GM18498 (cell line): ENCODE results near the gene ABR.
A peak's percentile ranks its signal among the peaks of the same experiment; 100 is the strongest.
"Not testable (repeated sequence)": the region's sequence is repeated elsewhere in the genome, so short reads cannot be mapped to it uniquely, and the experiment has no call there.

Experiments
- ATAC-seq: cut with Tn5 transposase; IDR thresholded peaks from one replicate; pipeline ENCODE4 v1.9.1; 2021; ENCODE audit warnings: mild to moderate bottlenecking, moderate library complexity; ENCODE audit not compliant: unreplicated experiment

Gene ABR

GRCh38 chr17:1123393-1123831 is 56.4 kb downstream of the ABR start:
- ATAC-seq = no peak

GRCh38 chr17:1122533-1123392 is 57.0 kb downstream of the ABR start:
- ATAC-seq = peak; percentile 58

- ATAC-seq = not testable (repeated sequence)
Measured at GRCh38 chr17:1121442-1121817, 58.4 kb downstream of the ABR start.

DNA sequence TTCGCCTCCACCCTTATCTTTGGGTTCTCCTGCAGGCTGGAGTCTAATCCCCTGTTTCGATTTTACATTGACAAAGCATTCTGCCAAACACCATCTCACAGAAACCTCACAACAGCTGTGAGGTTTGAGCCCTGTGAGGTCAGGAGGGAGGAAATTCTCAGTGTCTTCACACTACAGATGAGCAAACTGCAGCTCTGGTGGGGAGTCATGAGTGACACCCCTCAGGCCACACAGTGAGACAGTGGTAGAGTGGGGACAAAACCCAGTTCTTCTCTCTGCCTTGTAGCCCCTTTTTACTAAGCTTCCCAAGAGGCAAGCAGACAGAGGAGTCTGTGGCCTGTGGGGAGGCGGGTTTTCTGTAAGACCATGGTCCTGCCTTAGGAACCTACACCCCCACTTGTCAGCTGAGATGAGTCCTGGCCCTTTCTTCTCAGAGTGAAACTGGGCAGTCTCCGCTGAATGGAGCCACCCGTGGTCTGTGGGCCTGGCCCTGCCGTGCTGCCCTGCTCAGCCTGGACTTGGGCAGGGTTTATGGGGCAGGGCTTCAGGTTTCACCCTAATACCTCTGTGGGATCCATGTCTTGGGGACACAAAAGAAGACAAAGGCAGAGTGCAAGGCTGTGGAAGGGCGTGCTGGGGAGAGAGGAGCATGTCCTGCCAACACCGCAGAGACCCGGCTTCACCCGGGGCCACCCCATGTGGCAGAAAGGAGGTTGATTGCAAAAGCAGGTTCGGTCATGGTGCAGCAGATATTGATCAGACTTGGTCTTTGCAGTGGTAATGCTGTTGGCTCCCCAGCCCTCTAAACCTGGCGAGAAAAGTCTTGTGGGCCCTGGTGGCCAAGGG is 59.0 kb downstream of the ABR start:
- ATAC-seq = no peak

GRCh38 chr17:1119924-1120323 is 59.9 kb downstream of the ABR start:
- ATAC-seq = no peak

DNA sequence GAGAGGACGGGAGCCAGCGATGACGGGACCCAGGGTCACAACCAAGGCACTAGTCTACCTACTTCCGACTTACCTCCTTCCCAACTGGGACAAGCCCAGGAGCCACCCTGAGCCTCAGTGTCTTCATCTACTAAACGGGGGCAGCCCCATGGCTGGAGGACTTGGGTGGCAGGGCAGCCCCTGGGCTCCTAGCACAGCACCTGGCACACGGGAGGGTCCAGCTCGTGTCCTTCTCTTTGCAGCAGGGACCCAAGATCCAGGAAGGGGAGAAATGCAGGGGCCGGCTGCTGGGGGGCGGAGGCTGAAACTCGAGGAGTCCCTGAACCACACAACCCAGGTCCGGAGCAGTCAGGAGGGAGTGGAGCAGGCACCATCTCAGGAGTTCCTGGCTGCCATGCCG is 63.2 kb downstream of the ABR start:
- no peak for ATAC-seq

DNA sequence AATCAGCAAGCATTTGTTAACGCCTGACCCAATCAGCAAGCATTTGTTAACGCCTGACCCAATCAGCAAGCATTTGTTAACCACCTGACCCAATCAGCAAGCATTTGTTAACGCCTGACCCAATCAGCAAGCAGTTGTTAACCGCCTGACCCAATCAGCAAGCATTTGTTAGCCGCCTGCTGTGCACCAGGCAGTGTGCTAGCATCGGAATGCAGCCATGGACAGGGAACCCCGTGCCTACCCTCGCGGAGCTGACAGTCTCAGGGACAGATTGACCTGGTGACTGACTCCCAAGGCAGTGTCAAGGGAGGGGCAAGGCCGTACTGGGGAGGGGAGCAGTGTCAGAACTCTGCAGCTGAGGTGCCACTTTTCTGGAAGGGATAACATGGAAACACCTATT is 66.9 kb downstream of the ABR start:
- ATAC-seq = no peak

- ATAC-seq = no peak
Measured at GRCh38 chr17:1111599-1112443, 68.0 kb downstream of the ABR start.

DNA sequence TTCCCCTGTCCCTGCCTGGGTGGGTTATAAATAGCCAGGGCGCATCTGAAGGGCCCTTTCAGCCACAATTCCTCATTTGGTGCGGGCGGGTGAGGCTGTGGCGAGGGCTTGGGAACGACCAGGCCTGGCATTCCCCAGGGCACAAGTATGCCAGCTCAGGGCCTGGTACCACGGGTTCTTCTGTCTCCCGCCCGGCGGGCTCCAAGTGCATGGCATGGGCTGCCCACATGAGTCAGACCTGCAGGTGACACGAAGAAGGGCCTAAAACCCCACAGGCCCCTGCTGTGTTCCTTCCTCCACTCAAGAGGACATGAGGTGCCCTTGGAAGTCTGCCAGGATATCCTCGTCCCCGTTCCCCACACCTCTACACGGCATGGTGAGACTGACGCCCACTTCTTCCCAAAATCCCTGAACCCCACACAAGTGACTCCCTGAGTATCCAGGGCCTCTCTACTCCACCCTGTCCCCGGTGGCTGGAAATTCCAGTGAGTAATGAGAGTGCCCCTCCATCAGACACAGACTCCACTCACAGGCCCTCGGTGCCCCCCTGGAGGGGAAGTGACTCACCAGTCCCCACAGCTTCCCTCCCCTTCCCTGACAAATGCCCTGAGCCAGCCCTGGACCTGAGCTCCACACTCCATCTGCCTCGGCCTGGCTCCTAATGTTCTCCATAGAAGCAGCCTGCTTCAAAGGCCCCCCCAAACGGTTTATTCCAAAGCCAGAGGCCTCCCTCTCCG is 68.8 kb downstream of the ABR start:
- ATAC-seq = no peak

DNA sequence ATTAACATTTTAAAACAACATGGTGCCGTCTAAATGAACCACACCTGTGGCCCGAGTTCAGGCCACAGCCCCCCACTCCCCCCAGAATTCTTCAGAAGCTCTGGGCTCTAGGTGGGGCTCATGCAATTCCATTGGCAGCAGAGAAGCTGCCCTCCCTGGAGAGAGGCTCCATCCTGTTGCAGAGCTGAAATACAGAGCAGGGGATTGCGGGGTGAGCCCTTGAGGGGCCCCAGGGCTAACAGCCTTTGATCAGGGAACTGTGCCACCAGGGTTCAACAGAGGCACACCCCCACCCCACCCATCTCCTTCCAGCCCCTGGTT is 69.3 kb downstream of the ABR start:
- no peak for ATAC-seq

- ATAC-seq = peak; percentile 47
Measured at GRCh38 chr17:1109606-1110540, 69.9 kb downstream of the ABR start.

DNA sequence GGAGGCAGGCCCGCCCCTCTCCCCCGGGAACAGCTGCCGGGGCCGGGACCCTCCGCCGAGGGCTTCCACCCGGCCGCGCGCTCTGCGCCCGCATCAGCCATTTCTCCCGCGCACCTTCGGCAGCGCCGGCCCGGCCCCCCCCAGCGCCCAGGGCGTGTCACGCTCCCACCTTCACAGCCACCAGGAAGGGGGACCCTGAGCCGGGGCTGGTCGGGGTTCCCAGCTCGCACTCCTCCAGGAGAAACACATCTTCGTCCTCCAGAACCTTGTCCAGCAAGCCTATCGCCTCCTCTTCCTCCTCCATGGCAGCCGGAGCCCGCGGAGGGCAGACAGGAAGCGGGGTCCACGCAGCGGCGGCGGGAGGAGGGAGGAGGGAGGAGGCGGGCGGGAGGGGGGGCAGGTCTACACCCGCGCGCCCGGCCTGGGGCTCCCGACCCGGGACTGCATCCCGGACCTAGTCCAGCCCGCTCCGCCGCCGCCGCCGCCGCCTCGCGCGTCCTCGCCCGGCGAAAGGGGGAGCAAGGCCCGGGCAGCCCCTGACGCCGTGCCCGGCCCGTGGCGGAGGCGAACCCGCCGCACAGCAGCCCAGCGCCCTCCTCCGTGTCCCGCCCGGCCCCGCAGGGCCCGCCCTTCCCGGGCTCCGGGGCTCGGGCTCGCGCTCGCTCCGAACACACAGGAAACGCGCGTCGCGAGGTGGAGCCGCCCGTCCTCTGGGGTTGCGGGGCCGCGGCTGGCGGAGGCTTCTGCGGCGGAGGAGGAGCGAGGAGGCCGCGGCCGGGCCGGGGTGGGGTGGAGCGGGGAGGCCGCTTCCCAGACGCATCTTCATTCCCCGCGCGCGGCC is 70.8 kb downstream of the ABR start:
- peak; percentile 49 for ATAC-seq

DNA sequence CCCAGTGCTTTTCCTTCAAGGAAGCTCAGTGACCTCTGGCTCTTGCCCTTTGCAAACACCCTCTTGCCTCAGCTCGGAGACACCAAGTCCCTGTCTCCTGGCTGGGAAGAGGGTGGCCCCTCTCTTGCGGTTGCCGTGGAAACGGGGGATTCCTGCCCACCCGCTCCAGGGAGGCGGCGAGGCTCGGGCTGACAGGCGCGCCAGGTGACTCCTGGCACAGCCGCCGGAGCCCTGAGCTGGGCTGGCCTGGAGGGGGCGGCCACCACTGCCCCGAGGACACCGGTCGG is 71.4 kb downstream of the ABR start:
- peak; percentile 9 for ATAC-seq

- ATAC-seq = no peak
Measured at GRCh38 chr17:1107777-1108477, 71.9 kb downstream of the ABR start.

- no peak for ATAC-seq
Measured at GRCh38 chr17:1107083-1107776, 72.6 kb downstream of the ABR start.

GRCh38 chr17:1104222-1104621 is 75.6 kb downstream of the ABR start:
- no peak for ATAC-seq

DNA sequence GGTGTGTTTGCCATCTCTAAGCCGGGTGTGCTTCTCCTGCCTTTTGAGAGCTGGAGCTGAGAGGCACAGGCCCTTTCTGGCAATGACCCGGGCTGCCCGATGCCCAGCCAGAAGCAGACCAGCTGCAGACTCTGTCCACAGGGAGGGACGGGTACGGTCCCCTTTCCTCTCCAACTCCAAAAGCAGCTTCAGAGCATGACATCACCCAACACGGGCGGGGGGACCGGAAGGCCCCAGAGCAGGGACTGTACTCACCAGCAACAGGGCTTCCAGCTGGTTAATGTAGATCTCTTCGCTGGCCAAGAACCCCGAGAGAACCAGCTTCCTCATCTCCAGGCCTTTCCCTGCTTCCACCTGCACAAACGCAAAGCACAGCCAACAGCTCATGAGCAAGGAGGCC is 79.4 kb downstream of the ABR start:
- no peak for ATAC-seq

DNA sequence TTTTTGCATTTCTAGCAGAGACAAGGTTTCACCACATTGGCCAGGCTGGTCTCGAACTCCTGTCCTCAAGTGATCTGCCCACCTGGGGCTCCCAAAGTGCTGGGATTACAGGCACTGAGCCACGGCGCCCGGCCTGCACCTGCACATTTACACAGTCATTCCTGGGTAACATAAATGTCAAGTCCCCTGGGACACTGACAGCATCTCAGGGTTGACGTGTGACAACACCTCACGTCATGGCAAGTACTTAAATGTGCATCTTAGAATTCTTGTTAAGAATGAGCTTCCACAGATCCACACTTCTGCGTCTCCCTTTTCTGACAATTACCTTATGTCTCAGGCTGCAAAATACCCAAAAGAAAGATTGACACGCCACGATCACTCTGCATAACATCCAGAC is 80.5 kb downstream of the ABR start:
- ATAC-seq = no peak
